Gastrocnemius medialis (tissue), 4 donors: ENCODE measurements around the gene ZNF500.

ENCODE experiments used
- POLR2A ChIP-seq, 2 donors: fragments of 450-650 bp; IDR thresholded peaks; one replicate each; pipeline ENCODE4 v1.6.1; 2017; ENCODE audit warnings: antibody characterized with exemption in 2 of 2, mild to moderate bottlenecking in 2 of 2, moderate library complexity in 2 of 2
- TF ChIP-seq, protein P1 (sequence below), 5 experiments: fragments of 450-650 bp in 3 of 5; fragments of 200-600 bp in 2 of 5; sonication (generic) in 2 of 5; IDR thresholded peaks in 4 of 5; conservative IDR thresholded peaks in 1 of 5; 1 replicate in 4 of 5; 2 replicates in 1 of 5; pipeline ENCODE4 v1.5.1; 2016 to 2019; ENCODE audit warnings: antibody characterized with exemption in 5 of 5, mild to moderate bottlenecking in 3 of 5, moderate library complexity in 3 of 5

DNA sequence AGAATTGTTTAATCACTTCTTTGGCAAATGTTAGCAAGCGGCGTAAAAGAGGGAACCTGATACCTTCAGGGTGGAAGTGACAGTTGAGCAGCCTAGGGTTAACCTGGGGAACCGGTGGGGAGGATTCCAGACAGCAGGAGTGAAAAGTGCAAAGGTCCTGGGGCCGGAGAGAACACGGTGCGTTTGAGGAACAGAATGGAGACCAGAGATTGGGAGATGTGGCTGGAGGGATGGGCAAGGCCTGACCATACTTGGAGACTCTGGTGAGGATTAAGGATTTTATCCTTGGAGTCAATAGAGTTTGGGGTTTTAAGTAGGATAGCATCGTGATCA lies 2.3 kb upstream of the ZNF500 start:
- TF ChIP-seq, protein P1, sequence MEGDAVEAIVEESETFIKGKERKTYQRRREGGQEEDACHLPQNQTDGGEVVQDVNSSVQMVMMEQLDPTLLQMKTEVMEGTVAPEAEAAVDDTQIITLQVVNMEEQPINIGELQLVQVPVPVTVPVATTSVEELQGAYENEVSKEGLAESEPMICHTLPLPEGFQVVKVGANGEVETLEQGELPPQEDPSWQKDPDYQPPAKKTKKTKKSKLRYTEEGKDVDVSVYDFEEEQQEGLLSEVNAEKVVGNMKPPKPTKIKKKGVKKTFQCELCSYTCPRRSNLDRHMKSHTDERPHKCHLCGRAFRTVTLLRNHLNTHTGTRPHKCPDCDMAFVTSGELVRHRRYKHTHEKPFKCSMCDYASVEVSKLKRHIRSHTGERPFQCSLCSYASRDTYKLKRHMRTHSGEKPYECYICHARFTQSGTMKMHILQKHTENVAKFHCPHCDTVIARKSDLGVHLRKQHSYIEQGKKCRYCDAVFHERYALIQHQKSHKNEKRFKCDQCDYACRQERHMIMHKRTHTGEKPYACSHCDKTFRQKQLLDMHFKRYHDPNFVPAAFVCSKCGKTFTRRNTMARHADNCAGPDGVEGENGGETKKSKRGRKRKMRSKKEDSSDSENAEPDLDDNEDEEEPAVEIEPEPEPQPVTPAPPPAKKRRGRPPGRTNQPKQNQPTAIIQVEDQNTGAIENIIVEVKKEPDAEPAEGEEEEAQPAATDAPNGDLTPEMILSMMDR (IDR thresholded peaks at IDR 0.05 in 4 of 5, conservative IDR thresholded peaks at IDR 0.05 in 1 of 5): no peak
- TF ChIP-seq POLR2A (IDR thresholded peaks at IDR 0.05): no peak
